ENCODE data around the gene DIRAS1.

The DIRAS1 gene, protein sequence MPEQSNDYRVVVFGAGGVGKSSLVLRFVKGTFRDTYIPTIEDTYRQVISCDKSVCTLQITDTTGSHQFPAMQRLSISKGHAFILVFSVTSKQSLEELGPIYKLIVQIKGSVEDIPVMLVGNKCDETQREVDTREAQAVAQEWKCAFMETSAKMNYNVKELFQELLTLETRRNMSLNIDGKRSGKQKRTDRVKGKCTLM

DNA sequence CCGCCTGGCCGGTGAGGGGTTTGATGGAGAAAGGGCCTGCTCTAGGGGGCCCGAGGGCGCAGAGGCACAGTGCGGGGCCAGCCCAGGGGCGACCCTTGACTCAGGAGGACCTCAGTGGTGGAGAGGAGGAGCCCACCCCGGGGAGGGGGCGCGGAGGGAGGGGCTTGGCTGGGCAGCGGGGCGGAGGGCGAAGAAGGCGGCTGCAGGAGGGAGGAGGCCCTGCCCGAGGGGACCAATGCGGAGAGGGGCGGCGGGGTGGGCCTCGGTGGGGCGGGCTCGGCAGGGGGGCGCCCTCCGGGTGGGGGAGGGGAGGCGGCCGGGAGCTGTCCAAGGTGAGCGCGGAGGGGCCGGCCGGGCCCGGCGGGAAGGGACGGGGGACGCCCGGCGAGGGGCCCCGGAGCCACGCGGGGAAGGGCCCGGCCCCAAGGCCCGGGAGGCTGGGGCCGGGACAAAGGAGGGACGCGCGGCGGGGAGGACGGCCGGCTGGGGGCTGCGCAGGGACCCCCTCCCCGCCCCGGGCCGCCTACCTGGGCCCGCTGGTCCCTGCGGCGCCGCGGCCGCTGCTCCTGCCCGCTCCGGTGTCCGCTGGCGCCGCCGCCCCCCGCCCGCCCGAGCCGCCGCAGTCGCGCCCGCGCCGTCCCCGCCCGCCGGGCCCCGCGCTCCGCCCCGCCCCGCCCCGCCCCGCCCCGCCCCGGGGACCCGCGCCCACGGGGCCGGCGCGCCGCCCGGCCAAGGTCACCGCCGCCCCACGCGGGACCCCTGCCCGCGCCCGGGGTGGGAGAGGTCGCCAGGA, at the start of gene DIRAS1:
Gene DIRAS1, minus strand, starts transcription at position 596 of the 793 bp plus-strand sequence. CDS start 3,566 bp downstream, outside the sequence.
- DNase-seq = no peak

DNA sequence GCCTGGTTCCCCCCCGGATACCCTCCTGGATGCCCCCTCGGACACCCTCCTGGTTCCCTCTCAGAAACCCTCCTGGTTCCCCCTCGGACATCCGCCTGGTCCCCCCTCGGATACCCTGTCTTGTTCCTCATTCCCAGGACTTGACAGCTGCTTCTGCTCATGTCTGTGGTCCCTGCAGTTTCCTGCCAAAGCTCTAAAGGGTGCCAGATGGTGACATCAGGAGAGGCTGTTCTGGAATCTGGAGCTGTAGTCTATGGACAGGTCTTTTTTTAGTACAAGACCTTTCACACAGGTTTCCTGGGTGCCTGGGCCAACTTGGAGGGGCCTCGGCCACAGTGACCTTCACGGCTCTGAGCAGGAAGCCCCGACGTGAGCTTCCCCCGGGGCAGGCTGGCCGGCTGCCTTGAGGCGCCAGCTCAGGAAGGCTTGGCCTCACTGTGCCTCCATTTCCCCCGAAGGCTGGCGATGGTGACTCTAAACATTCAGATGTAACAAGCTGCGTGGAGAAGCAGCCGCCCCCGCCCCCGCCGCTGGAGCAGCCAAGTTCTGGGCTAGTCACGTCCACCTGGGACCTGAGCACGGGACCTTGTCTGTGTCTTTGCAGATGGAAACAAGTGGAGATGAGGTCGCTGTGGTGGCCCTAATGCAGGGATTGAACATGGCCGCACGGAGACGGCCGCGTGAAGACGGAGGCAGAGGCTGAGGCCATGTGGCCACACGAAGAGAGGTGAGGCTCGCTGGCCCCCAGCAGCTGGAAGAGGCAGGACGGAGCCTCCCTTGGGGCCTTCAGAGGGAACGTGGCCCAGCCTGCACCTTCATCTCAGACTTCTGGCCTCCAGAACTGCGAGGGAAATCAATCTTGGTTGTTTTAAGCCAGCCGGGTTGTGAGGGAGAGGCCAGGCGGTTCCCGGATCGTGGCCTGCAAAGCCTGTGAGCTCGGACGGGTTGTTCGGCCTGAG, 49.2 kb upstream of the DIRAS1 start:
- DNase-seq = no peak

- DNase-seq = no peak
Observed at GRCh38 chr19:2769218-2769617, 48.0 kb upstream of the DIRAS1 start.

- no peak for DNase-seq
Observed at GRCh38 chr19:2768365-2769132, 47.4 kb upstream of the DIRAS1 start.

GRCh38 chr19:2767688-2768087, 46.5 kb upstream of the DIRAS1 start:
- no peak for DNase-seq

DNA sequence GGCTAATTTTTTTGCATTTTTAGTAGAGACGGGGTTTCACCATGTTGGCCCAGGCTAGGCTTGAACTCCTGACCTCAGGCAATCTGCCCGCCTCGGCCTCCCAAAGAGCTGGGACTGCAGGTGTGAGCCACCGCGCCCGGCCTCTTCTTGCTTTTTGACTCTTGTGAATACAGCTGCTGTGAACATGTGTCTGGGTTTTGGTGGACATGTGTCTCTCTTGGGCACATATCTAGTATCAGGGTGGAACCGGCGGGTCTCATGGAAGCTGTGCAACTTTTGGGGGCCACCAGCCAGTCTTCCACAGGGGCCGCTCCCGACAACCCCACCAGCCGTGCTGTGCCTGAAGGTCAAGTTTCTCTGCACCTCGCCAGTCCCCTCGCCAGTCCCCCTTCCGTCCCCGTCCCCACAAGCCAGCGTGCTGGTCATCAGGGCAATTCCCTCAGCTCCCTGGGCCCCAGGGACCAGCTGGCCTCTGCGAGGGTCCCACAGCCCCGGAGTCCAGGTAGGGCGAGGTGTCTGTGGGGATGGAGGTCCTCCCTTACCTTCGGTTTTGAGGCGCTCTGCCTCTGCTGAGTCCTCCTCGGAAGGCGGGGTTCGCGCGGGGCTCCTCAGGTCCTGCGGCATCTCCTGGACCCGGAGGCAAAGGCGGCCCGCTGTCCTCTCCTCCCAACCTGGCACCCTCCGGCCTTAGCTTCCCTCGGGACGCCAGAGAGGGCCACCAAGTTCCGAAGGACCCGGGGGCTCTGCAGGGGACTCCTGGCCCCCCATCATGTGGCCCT, 45.6 kb upstream of the DIRAS1 start:
- DNase-seq = no peak

DNA sequence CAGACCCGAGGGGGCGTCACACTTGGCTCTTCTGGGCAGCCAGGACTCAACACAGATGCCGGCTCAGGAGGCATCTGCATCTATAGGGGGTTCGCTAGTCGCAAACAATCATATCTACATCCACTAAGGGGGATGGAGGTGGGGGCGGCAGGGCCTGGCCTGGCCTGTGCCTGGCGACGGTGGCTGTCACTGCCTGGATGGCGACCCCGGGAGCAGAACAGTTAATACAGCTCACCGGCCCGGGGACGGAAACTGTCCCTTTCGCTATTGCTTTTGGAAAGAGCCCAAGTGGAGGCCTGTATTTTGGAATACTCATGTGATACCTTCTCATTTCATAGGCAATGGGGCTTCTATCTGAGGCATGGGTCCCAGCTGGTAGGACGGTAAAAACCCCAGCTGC, 44.2 kb upstream of the DIRAS1 start:
- no peak for DNase-seq

- no peak for DNase-seq
Observed at GRCh38 chr19:2764945-2765344, 43.8 kb upstream of the DIRAS1 start.

GRCh38 chr19:2763687-2764086, 42.5 kb upstream of the DIRAS1 start:
- DNase-seq = no peak

GRCh38 chr19:2762783-2763496, 41.8 kb upstream of the DIRAS1 start:
- no peak for DNase-seq

- no peak for DNase-seq
Observed at GRCh38 chr19:2761876-2762782, 41.0 kb upstream of the DIRAS1 start.

- no peak for DNase-seq
Observed at GRCh38 chr19:2761309-2761677, 40.1 kb upstream of the DIRAS1 start.

DNA sequence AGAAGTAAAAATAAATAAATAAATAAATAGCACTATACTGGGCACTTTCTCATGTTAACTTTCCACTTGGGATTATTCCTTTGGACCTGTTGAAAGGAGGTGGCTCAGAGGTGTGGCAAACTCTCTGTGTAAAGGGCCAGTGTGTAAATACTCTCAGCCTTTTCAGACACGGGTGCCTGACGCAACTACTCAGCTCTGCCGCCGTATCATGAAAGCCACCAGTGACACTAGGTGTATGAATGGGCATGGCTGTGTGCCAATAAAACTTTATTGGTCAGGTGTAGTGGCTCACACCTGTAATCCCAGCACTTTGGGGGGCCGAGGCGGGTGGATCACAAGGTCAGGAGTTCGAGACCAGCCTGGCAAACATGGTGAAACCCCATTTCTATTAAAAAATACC, 38.8 kb upstream of the DIRAS1 start:
- no peak for DNase-seq

DNA sequence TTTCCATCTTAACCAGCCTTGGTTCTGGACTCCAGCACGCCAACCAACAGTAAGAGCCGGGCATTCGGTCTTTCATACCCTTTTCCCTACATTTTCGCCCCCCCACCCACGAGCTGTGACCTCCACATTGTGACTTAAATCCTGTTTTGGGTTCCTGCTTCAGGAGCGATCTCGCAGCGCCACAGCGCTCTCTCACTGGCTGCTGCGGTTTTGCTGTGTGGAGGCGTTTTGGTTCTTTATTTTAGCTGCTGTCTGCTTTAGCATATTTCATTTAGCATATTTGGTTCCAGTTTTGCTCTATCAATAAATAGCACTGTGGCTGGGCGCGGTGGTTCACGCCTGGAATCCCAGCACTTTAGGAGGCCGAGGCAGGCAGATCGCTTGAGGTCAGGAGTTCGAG, 38.2 kb upstream of the DIRAS1 start:
- DNase-seq = no peak

GRCh38 chr19:2758601-2759313, 37.6 kb upstream of the DIRAS1 start:
- no peak for DNase-seq

GRCh38 chr19:2756921-2757881, 36.0 kb upstream of the DIRAS1 start:
- no peak for DNase-seq

DNA sequence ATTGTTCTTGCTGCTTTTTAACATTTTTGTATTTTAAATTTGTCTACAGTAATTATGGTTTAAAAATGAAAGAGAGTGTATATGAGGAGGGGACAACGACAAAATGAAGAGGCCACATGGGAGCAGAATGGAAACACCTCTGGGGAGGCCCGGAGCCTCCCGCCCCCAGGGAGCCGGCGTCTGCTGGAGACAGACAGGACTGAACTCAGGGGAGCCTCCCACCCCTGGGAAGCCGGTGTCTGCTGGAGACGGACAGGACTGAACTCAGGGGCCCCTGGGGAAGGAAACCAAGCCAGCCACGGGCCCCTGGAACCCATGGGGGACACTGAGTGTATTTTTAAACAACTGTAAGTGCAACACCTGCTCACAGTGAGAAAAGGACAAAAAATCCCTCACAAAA, 35.3 kb upstream of the DIRAS1 start:
- no peak for DNase-seq

- no peak for DNase-seq
Observed at GRCh38 chr19:2755811-2756210, 34.6 kb upstream of the DIRAS1 start.

DNA sequence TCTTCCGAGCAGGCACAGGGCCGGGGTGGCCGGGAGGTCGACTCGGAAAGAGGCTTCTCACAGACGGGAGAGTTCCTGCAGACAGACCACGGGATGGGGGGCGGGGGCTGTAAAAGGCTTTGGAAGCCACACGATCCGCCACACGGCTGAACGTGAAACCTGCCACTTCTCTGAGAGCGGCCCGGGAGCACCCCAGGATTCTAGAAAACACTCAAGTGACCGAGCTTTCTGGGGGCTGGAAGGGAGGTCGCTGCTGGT, 34.2 kb upstream of the DIRAS1 start:
- no peak for DNase-seq

Data from NCI-H1436 treated with DMSO at 0.1 percent for 48 hours (cell line).